NCI-H2029 (cell line): ENCODE data around the gene FPGS.
A peak's percentile ranks its signal among the peaks of the same experiment; 100 is the strongest.

Experiments
- DNase-seq: peaks from one replicate; lab custom pipeline; 2025; lab: John Stamatoyannopoulos, UW

Gene FPGS

DNA sequence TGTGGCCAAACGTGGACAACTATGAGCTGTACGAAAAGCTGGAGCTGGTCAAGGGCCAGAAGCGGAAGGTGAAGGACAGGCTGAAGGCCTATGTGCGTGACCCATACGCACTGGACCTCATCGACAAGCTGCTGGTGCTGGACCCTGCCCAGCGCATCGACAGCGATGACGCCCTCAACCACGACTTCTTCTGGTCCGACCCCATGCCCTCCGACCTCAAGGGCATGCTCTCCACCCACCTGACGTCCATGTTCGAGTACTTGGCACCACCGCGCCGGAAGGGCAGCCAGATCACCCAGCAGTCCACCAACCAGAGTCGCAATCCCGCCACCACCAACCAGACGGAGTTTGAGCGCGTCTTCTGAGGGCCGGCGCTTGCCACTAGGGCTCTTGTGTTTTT is 13.5 kb upstream of the FPGS start:
- no peak for DNase-seq

DNA sequence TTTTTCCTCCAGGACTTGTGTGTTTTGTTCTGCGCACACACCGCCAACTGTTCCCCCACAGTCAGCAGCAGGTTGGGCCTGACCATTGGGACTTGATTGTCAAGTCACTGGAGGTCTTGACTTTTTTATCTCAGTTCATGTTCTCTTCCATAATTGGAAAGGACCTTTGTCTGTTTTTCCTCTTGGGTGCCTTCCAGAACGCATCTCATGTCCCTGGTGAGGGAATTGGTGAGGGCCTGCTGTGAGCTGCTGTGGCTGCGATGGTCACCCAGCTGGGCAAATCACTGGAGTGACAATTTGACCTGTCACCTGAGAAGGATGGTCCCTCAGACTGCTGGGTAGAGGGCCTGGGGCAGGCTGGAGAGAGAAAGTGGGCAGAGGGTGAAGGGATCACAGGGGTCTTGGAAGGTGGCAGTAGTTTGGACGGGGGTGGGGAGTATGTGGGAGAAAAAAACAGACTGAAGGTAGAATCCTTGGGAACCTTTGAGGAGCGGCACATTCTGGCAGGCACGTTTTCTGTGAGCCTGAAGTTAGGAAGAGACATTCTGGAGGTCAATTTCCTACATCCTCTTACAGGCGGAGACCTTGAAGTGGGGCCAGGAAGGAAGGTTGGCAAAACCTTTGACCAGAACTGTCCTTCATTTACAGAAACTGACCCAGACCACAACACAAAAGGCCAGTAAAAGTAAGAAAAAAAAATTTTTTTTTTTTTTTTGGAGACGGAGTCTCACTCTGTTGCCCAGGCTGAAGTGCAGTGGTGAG is 12.4 kb upstream of the FPGS start:
- no peak for DNase-seq

DNA sequence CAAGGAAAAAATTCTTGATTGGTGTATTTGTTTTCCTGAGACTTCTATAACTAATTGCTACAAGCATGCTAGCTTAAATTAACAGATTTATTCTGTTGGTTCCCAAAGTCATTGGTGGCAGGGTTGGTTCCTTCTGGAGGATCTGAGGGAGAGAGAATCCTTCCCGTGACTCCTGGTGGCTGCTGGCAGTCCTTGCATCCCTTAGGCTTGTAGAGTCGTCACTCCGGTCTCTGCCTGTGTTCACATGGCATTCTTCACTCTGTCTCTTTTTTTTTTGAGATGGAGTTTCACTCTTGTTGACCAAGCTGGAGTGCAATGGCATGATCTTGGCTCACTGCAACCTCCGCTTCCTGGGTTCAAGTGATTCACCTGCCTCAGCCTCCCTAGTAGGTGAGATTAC is 11.6 kb upstream of the FPGS start:
- no peak for DNase-seq

DNA sequence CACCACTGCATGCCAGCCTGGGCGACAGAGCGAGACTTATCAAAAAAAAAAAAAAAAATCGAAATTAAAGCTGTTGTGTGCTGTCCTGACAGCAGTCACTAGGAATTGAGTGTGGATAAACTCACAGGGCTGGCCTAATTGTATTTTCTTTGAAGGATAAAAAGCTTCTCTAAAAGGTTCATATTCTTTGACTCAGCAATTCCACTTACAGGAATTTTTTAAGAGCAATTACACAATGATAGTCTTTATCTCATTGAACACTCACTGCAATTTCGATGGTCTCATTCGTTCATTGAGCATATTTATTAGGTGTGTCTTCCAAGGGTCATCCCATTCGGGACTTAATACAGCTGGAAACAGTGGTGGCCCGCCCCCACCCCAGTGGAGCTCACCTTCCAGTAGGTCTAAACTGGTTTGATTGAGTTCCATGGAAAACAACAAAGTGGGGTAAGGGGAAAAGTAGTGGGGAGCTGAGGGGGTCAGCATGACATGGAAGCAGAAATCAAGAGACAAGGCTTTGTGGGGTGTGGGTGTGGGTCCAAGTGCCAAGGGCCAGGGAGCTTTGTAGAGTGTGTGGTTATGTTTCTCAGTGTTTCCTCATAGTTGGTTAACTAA is 10.2 kb upstream of the FPGS start:
- DNase-seq, result no peak

DNA sequence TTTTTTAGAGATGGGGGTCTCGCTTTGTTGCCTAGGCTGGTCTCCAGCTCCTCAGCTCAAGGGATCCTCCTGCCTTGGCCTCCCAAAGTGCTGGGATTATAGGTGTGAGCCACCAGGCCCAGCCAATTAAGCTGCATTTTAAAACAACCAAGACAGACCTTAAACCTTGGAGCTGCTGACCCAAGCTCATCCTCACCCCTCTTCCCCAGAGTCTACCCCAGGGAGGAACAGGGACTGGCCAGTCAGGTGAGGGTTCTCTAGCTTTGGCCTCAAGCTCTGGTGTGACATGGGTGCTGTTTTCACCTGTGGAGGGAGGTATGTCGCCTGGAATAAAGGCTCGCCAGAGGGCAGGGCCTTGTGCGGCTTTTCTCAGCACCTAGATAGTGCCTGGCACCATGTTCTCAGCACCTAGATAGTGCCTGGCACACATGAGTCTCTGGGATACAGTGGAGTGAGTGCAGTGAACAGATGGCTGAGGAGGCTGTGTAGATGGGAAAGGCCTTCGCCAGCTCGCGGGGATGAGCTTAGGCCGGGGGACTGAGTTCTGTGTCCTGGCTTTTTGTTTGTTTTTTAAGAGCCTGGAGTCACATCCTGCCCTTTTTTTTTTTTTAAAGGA is 9.5 kb upstream of the FPGS start:
- no peak for DNase-seq

DNA sequence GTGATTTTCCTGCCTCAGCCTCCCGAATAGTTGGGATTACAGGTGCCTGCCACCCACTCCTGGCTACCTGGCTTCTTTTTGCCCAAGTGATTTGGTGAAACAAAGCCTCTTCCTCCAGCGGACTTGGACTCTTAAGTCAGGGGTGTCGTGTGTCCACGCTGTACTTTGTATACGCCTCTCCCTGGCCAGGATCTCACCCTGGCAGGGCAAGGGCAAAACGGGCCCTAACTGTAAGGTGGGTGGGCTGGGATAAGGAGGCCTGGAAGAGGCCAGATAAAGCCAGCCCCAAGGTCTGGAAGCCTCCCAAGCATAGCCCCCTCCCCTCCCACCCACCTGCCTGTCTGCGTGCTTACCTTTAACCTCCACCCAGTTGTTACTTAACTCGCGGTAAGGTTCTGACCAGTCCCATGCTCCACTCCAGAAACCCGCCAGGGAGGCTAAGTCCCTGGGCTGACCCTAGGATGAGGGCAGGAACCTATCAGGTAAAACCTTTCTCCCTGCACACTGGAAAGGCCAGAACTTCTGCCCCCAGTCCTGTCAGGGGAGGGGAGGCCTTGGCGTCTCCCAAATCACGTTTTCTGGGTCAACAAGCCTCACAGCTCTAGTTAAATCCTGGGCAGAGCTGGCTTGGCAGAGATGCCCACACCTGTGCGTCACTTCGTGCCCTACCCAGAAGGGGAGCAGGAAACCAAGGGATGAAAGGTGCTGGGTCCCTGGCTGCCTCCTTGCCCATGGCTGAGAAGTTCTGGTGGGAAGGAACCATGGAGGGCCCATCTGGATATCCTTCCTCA is 8.5 kb upstream of the FPGS start:
- no peak for DNase-seq

DNA sequence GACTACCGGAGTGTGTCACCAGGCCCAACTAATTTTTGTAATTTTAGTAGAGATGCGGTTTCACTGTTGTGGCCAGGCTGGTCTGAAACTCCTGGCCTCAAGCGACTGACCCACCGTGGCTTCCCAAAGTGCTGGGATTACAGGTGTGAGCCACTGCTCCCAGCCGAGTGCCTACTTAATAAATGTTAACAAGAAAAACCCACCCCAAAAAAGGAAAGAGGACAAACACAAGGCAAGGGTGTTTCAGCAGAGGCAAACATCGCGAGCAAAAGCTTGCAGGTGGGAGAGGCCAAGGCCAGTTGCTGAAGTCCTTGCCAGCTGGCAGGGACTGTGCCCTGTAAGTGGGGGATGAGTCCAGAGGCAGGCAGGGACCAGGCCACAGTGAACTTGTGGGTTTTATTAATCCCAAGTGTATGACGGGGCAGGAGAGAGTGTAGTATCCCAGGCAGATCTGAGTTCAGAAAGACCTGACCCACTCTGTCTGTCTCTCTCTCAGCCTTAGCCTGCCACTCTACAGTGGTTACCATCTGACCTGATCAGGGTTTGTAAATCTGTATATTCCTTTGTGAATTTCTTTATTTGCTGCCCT is 6.4 kb upstream of the FPGS start:
- DNase-seq, result peak; percentile 89

DNA sequence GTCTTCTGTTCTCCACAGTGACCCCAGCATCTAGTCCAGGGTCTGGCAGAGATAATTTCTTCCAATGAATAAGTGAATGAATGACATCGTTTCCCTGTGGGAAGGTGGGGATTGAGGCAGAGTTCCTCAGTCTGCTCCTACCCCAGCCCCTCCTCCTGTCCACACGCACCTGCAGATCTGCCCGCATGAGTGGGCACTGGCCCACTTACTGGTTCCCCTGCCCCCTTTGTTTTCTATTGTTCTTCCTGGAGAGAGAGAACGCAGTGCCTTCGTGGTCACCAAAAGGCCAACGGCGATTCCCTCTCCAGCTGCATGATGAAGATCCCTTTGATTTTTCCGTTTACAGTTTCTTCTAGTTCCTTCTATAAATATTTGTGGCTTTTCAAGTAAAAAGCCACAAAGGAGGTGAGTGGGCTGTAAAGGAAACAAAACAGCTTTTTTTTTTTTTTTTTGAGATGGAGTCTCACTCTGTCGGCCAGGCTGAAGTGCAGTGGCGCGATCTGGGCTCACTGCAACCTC is 5.8 kb upstream of the FPGS start:
- peak; percentile 70 for DNase-seq

DNA sequence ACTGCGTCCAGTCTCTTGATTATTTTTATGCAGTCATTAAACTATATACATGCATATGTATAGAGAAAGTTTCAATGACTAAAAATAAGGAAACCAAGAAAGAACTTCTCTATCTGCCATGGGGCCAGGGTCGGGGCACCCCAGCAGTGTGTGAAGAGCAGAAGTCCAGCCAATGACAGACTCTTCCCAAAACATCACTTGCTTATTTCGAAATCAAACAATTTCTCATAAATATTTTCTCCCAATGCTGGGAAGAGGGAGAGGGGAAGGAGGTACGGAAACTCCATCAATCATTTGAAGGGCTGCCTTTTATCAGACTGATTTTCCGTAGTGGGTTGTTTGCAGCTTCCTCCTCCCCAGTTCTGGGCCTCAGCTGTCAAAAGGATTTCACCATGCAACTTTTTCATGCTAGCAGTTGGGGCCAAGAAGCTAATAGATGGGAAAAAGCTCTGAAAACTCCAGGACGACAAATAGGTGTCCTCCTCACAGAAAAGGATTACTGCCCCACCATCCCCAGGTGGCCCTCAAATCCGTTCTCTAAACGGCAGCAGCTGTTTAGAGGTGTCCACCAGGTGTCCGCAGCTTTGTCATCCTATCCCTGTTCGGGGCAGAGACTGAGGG is 617 bp upstream of the FPGS start:
- no peak for DNase-seq

DNA sequence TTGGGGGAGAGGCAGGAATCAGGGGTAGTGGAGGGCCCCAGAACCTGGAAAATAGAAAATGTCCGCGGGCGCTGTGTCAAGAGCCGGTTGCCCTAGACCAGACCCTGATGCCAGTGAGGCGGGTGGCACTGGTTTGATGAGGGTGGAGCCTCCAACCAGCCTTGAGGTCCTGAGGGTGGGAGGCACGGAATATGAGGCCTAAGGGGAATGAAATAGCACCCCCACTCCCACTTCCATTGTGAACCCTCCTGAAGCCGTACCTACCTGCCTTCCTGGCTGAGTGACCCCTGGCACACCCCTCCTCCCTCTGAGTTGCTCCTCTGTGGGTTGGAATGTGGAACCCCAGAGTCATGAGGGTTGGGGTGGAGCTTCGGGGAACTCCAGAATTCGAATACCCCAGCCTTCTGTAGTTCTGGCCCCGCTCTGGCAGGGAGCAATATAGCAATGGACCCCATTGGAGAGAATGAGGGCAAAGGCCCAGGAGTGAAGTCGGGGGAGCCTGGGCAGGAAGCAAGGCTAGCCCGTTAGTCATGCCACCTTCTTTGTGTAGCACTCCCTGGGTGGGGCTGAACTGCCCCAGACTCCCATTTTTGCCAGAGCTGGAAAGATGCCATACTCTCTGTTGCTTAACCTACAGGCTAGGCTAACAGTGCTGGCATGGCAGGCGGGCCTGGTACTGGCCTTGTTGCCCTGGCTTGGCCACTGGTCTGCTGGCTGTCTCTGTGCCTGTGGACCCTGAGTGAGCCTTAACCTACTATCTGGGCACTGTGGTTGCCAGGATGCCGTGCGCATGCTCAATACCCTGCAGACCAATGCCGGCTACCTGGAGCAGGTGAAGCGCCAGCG is 1.0 kb downstream of the FPGS start:
- no peak for DNase-seq

DNA sequence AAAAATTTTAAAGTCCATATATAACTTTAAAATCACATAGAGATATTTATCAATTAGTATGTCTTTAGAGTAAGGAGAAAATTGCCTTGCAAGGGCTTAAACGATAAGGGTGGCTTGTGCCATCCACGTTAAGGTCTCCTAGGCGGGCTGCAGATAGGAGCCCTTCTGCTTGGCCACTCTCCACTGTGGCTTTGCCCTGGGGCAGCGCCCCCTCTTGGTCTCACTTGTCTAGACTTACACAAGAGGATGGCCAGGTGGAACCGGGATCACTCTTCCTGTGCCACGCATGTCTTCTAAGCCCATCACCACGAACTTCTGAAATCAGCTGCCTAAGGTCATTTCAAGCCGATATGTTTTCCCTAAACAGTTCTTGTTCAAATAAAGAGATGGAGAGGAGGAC is 2.9 kb downstream of the FPGS start:
- no peak for DNase-seq

DNA sequence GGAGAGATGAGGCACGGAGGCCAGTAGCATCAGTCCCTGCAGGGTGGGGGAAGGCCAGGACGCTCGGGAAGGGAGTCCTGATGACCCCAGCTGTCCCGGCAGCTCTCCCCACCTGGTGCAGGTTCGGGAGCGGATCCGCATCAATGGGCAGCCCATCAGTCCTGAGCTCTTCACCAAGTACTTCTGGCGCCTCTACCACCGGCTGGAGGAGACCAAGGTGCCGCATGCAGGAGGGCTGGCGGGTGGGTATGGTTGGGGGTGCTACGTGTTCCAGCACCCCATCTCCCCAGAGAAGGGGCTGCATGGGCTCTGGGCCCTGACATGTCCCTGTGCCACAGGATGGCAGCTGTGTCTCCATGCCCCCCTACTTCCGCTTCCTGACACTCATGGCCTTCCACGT is 4.2 kb downstream of the FPGS start:
- DNase-seq, result no peak

DNA sequence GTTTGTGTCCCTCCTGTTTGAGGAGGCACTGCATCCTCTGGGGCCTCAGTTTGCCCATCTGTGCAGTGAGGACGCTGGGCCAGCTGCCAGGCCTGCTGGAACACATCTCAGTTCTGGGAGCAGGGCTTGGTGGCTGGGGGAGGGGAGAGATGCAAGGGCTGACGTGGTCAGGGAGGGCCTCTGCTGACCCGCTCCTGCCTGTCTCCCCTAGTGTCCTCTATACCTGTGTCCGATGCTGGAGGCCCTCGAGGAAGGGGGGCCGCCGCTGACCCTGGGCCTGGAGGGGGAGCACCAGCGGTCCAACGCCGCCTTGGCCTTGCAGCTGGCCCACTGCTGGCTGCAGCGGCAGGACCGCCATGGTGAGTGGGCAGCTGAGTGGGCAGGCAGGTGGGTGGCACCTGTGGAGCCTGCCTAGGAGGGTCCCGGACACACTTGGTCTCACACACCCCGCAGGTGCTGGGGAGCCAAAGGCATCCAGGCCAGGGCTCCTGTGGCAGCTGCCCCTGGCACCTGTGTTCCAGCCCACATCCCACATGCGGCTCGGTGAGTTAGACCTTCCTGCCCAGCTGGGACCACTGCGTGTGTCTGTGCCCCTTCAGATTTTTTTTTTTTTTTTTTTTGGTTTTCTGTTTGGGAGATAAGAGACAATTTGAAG is 5.8 kb downstream of the FPGS start:
- no peak for DNase-seq

DNA sequence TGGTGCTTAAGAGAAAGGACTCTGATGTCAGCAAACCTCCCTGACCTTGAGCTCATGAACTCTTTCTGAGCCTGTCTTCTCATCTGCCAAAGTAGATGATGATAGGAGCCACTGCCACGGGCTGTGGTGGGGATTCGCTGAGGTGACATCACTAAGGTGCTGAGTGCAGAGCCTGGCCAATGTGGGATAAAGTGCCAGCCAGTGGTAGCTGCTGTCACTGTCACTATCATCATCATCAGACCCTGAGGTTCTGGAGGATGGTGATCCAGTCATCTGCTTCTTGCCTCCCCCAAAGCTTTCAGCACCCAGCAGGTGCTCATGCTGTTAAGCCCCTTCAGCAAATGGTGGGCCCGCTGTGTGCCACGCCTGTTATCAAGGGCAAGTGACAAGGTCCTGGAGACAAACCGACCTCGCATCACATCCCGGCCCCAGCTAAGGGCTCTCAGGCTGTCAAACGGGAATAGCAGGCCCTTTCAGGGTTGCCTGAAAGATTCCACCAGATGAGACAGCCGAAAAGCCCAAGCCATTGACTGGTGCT is 6.4 kb downstream of the FPGS start:
- DNase-seq, result no peak

DNA sequence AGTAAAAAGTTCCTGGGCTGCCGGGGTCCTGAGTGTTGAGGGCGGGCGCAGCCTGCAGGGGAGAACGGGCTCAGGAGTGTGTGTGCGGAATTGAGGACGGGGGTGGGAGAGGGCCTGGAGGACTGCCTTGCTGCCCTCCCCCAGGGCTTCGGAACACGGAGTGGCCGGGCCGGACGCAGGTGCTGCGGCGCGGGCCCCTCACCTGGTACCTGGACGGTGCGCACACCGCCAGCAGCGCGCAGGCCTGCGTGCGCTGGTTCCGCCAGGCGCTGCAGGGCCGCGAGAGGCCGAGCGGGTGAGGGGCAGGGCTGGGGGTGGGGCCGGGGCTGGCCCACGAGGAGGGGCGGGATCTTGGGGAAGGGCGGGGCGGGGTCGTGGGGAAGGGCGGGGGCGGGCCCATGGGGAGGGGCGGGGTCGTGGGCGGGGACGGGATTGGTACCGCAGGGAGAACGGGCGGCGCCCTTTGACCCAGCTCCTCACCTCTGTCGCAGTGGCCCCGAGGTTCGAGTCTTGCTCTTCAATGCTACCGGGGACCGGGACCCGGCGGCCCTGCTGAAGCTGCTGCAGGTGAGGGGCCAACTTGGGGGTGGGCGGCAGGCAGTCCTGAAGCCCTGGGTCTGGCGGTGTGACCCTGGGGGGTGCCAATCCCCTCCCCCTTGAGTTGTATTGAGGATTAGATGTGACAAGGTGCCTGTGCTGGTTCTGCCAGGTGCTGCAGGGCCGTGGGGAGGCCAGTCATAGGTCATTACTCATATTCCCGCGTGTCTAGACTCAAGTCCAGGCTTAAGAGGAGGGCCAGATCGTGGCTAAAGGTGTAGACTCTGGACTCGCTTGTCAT is 7.1 kb downstream of the FPGS start:
- DNase-seq, result no peak

DNA sequence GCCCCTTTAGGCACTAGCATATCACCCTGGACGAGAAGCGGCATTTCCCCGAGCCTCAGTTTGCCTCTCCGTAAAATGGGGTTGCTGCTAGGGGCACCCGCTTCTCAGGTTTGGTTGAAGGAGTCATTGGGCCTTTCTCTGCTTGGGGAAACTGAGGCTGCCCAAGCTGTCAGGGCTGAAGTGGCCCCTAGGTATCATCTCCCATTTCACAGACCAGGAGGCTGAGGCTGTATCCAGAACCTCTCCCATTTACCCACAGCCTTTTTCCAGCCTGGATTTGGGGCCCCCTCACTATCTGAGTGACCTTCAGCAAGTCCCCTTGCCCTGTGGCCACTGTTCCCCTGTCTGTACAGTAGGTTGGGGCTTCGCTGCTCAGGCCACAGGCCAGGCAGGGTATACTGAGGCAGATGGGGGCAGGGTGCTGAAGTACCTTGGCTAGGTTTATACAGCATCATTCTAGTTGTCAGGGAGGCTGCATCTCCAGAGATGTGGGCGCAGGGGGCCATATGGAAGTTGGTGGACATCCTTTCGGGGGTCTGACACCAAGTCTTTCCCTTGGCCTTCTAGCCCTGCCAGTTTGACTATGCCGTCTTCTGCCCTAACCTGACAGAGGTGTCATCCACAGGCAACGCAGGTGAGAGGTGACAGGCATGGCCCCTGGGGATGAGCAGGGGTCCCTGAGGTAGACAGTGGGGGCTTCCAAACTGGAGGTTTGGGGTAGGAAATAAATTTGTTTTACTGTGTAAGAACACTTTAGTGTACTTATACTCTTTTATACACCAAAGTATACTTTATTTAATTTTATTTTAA is 7.9 kb downstream of the FPGS start:
- DNase-seq, result no peak

DNA sequence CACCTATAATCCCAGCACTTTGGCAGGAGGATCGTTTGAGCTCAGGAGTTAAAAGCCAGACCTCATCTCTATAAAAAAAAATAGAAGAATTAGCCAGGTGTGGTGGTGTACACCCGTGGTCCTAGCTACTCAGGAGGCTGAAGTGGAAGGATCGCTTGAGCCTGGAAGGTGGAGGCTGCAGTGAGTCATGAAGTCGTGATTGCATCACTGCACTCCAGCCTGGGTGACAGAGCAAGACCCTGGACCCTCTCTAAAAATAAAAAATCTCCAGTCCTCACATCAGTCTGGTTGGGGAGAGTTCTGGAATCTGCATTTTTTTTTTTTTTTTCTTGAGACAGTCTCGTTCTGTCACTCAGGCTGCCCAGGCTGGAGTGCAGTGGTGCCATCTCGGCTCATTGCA is 9.3 kb downstream of the FPGS start:
- DNase-seq, result no peak
